Esophagus squamous epithelium (tissue), 4 donors: Measurements from ENCODE around the gene KCNK4.

Experiments used
- CTCF ChIP-seq, 6 experiments: fragments of 450-650 bp in 4 of 6; fragments of 200-600 bp in 2 of 6; sonication (generic) in 2 of 6; IDR thresholded peaks; one replicate each; pipeline ENCODE4 v1.5.1; 2016 to 2019; ENCODE audit warnings: antibody characterized with exemption in 6 of 6, mild to moderate bottlenecking in 4 of 6, moderate library complexity in 4 of 6
- POLR2A ChIP-seq, 4 donors: fragments of 450-650 bp; IDR thresholded peaks; one replicate each; pipeline ENCODE4 v1.6.1; 2017; ENCODE audit warnings: antibody characterized with exemption in 4 of 4, mild to moderate bottlenecking in 4 of 4, moderate library complexity in 3 of 4

DNA sequence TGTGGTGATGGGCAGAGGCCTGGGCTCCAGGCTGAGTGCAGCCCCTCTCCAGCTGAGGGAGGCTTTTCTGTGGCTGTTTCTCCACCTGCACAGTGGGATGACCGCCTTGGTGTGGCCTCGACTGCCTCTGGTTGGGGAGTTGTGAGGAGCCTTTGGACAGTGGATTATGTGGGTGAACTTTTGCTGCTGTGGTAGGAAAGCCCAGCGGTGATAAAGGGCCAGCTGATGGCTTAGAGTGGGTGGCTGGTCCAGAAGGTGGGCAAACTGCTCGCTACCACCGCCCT, 12.9 kb downstream of the KCNK4 start:
- TF ChIP-seq CTCF (IDR thresholded peaks at IDR 0.05) (no peak), POLR2A (IDR thresholded peaks at IDR 0.05) (no peak)
